H1 (cell line): ENCODE results near the gene IZUMO4. TPM values are rescaled to one million over a fixed set of nuclear protein-coding genes. Genes with fewer than 3 reads are reported as not detected.

Experiments used
- CTCF ChIA-PET: fragments of 300-600 bp; sonication (Branson Sonifier 250); formaldehyde crosslinking; loops from one replicate; lab custom pipeline; 2021; ENCODE audit not compliant: partially characterized antibody; lab: Charles Lee
- POLR2A ChIA-PET: fragments of 300-600 bp; sonication (Branson Sonifier 250); formaldehyde crosslinking; loops from one replicate; lab custom pipeline; 2021; ENCODE audit warnings: inconsistent platforms; ENCODE audit not compliant: partially characterized antibody; lab: Charles Lee
- DNase-seq, 2 experiments: peaks; one replicate each; pipeline versions ENCODE4 v3.0.0 to v3.0.0-alpha.2; 2010 to 2022; ENCODE audit warnings: low spot score in 2 of 2, low read depth in 1 of 2, mixed read lengths in 1 of 2
- FAIRE-seq: peaks from 2 replicates; lab custom pipeline; 2011; peaks lifted over from hg19 to GRCh38; lab: Jason Lieb, UNC
- H2AFZ ChIP-seq: 2 replicates; pipeline ENCODE4 v1.8.1; 2012; ENCODE audit warnings: low read length, inconsistent platforms
- H2AK5ac ChIP-seq: 2 replicates; pipeline ENCODE4 v1.6.1; 2013; ENCODE audit warnings: low read depth, low read length
- H2BK120ac ChIP-seq: replicated peaks from 2 replicates; pipeline ENCODE3; 2013; ENCODE audit warnings: low read depth, low read length, inconsistent platforms
- H2BK12ac ChIP-seq: 2 replicates; pipeline ENCODE4 v1.6.1; 2013; ENCODE audit warnings: low read depth, low read length
- H2BK15ac ChIP-seq: 2 replicates; pipeline ENCODE4 v1.6.1; 2013; ENCODE audit warnings: low read length
- H2BK20ac ChIP-seq: 2 replicates; pipeline ENCODE4 v1.6.1; 2013; ENCODE audit warnings: low read length
- H2BK5ac ChIP-seq: 2 replicates; pipeline ENCODE4 v1.6.1; 2013; ENCODE audit warnings: low read depth, low read length
- H3K14ac ChIP-seq: 2 replicates; pipeline ENCODE4 v1.6.1; 2013; ENCODE audit warnings: inconsistent platforms; ENCODE audit not compliant: insufficient read length
- H3K18ac ChIP-seq: 2 replicates; pipeline ENCODE4 v1.6.1; 2013; ENCODE audit warnings: low read length; ENCODE audit errors: extremely low read depth
- H3K23ac ChIP-seq: 2 replicates; pipeline ENCODE4 v1.6.1; 2013; ENCODE audit warnings: inconsistent platforms; ENCODE audit not compliant: insufficient read length
- H3K23me2 ChIP-seq: 2 replicates; pipeline ENCODE4 v1.6.1; 2013; ENCODE audit warnings: low read depth, low read length
- H3K27ac ChIP-seq: 2 replicates; pipeline ENCODE4 v1.6.1; 2011; ENCODE audit warnings: low read depth, low read length, inconsistent platforms
- H3K27me3 ChIP-seq, 4 experiments: replicated peaks in 1 of 4; 1 replicate in 1 of 4; 2 replicates in 3 of 4; pipeline versions ENCODE4 v1.6.1 to v1.8.1; 2011 to 2013; ENCODE audit warnings: low read length in 3 of 4, mild to moderate bottlenecking in 3 of 4, inconsistent platforms in 2 of 4, mixed read lengths in 2 of 4, moderate library complexity in 1 of 4; ENCODE audit not compliant: control insufficient read depth in 3 of 4, insufficient read depth in 3 of 4; ENCODE audit errors: extremely low read depth in 1 of 4
- H3K36me3 ChIP-seq, 4 experiments: 2 replicates each; pipeline versions ENCODE4 v1.6.1 to v1.8.1; 2011 to 2013; ENCODE audit warnings: mild to moderate bottlenecking in 4 of 4, low read length in 3 of 4, moderate library complexity in 2 of 4, control low read depth in 1 of 4, inconsistent platforms in 1 of 4; ENCODE audit not compliant: insufficient read depth in 4 of 4, control insufficient read depth in 2 of 4
- H3K4ac ChIP-seq: replicated peaks from 2 replicates; pipeline ENCODE3; 2013; ENCODE audit warnings: low read length, low read depth, mixed read lengths, inconsistent platforms; ENCODE audit not compliant: insufficient read length
- H3K4me1 ChIP-seq, 4 experiments: replicated peaks in 1 of 4; 1 replicate in 1 of 4; 2 replicates in 3 of 4; pipeline versions ENCODE4 v1.6.1 to v1.8.1; 2011 to 2013; ENCODE audit warnings: low read length in 3 of 4, inconsistent platforms in 2 of 4, mixed read lengths in 1 of 4; ENCODE audit not compliant: insufficient read depth in 4 of 4, control insufficient read depth in 3 of 4
- H3K4me2 ChIP-seq, 2 experiments: 2 replicates each; pipeline versions ENCODE4 v1.6.1 to v1.8.1; 2011 to 2013; ENCODE audit warnings: low read depth in 2 of 2, low read length in 2 of 2, control low read depth in 1 of 2, inconsistent platforms in 1 of 2, mild to moderate bottlenecking in 1 of 2; ENCODE audit not compliant: insufficient read depth in 1 of 2
- H3K4me3 ChIP-seq, 4 experiments: fragments of 200-600, 300-600 bp in 1 of 4; sonication (generic), shearing (Covaris generic), sonication (Bioruptor Twin) in 1 of 4; 2 replicates each; pipeline versions ENCODE4 v1.5.1 to v1.8.1; 2011 to 2016; ENCODE audit warnings: low read length in 4 of 4, low read depth in 3 of 4, control low read depth in 2 of 4, inconsistent platforms in 2 of 4, mild to moderate bottlenecking in 2 of 4, mixed read lengths in 1 of 4, moderate library complexity in 1 of 4; ENCODE audit not compliant: insufficient read depth in 2 of 4; ENCODE audit errors: extremely low read depth in 1 of 4
- H3K56ac ChIP-seq: replicated peaks from 2 replicates; pipeline ENCODE3; 2013; ENCODE audit warnings: low read depth, mild to moderate bottlenecking, mixed read lengths, low read length, inconsistent platforms; ENCODE audit not compliant: insufficient read length
- H3K79me1 ChIP-seq: 2 replicates; pipeline ENCODE4 v1.6.1; 2013; ENCODE audit warnings: low read depth, low read length, control low read depth
- H3K79me2 ChIP-seq, 2 experiments: 2 replicates each; pipeline versions ENCODE4 v1.6.1 to v1.8.1; 2012 to 2013; ENCODE audit warnings: low read length in 2 of 2, mild to moderate bottlenecking in 2 of 2, inconsistent platforms in 1 of 2; ENCODE audit not compliant: insufficient read depth in 2 of 2, control insufficient read depth in 1 of 2
- H3K9ac ChIP-seq, 4 experiments: replicated peaks in 1 of 4; 1 replicate in 1 of 4; 2 replicates in 3 of 4; pipeline versions ENCODE4 v1.6.1 to v1.8.1; 2011 to 2013; ENCODE audit warnings: low read depth in 3 of 4, low read length in 3 of 4, control low read depth in 2 of 4, mild to moderate bottlenecking in 2 of 4, moderate library complexity in 2 of 4, inconsistent platforms in 1 of 4; ENCODE audit errors: extremely low read depth in 1 of 4
- H3K9me3 ChIP-seq, 2 experiments: 2 replicates each; pipeline versions ENCODE4 v1.6.1 to v1.8.1; 2012 to 2013; ENCODE audit warnings: mild to moderate bottlenecking in 2 of 2, moderate library complexity in 2 of 2, control low read depth in 1 of 2, inconsistent platforms in 1 of 2, low read depth in 1 of 2, low read length in 1 of 2, mixed read lengths in 1 of 2; ENCODE audit not compliant: insufficient read depth in 2 of 2
- H4K20me1 ChIP-seq, 2 experiments: replicated peaks in 1 of 2; 2 replicates each; pipeline versions ENCODE3 to v1.8.1; 2011 to 2013; ENCODE audit warnings: inconsistent platforms in 2 of 2, low read length in 2 of 2, mild to moderate bottlenecking in 1 of 2; ENCODE audit not compliant: insufficient read depth in 2 of 2, control insufficient read depth in 1 of 2
- H4K5ac ChIP-seq: 2 replicates; pipeline ENCODE4 v1.6.1; 2013; ENCODE audit warnings: low read length, low read depth, mixed read lengths, inconsistent platforms; ENCODE audit not compliant: insufficient read length
- H4K8ac ChIP-seq: 2 replicates; pipeline ENCODE4 v1.8.0; 2013; ENCODE audit warnings: mild to moderate bottlenecking, moderate library complexity, low read length, inconsistent platforms; ENCODE audit not compliant: insufficient read depth; ENCODE audit errors: extremely low read depth
- H4K91ac ChIP-seq: replicated peaks from 2 replicates; pipeline ENCODE3; 2013; ENCODE audit warnings: low read length, mixed read lengths, inconsistent platforms; ENCODE audit not compliant: insufficient read length
- PHF8 ChIP-seq: fragments of 200-600 bp; sonication (generic); conservative IDR thresholded peaks from 2 replicates; pipeline ENCODE4 v1.7.1; 2012; ENCODE audit warnings: low read depth, mild to moderate bottlenecking, inconsistent platforms, low read length, moderate library complexity
- TCF12 ChIP-seq: IDR thresholded peaks from 2 replicates; pipeline ENCODE4 v1.6.1; 2011; ENCODE audit warnings: low read depth, mild to moderate bottlenecking, low read length
- WGBS, 2 experiments: shearing (Covaris generic) in 1 of 2; methylation state at CpG; one replicate each; pipeline versions ENCODE4 v1.1.6 to v1.1.7; 2013 to 2015; ENCODE audit warnings: low lambda C conversion rate in 2 of 2, mixed read lengths in 2 of 2, inconsistent platforms in 1 of 2, low coverage in 1 of 2, missing lambda C conversion rate in 1 of 2; ENCODE audit not compliant: insufficient replicate concordance in 2 of 2, insufficient coverage in 1 of 2, insufficient read length in 1 of 2; ENCODE audit errors: extremely low coverage in 1 of 2, missing lambda C conversion rate in 1 of 2; 5-methylcytosine and 5-hydroxymethylcytosine counted together
- polyA plus RNA-seq, 7 experiments: library from polyadenylated mRNA; depleted of rRNA in 3 of 7; stranded (reverse) in 5 of 7; unstranded in 2 of 7; fragments of >200 nt in 5 of 7; fragments of 200-250 nt in 2 of 7; gene quantifications; 1 replicate in 5 of 7; 2 replicates in 1 of 7; 4 replicates in 1 of 7; pipeline versions ENCODE4 v1.2.1 to v1.2.3, GENCODE V29; 2011 to 2013; ENCODE audit warnings: missing spikeins in 2 of 7, mixed read lengths in 2 of 7
- total RNA-seq: library from RNA; stranded (reverse); fragmentation: NEBNext Ultra II Directional; extraction: Animal tissue kit (Norgen Biotek cat#: 25700); gene quantifications from 2 replicates; pipeline ENCODE4 v1.2.1, GENCODE V29; 2021

IZUMO4 gene
- total and polyA plus RNA-seq, 2 of the 8 experiments (the other 6 are each of a cell fraction or from before 2014, with no cell fraction given) = 1.8 to 1.9 TPM

GRCh38 chr19:2083174-2083854, 13.4 kb upstream of the IZUMO4 start:
- no peaks in the 10 kb centered on the region for H3K79me2 ChIP-seq
- no peak overlapping the region for H2AFZ ChIP-seq
- no peaks in the 10 kb centered on the region; a peak in 1 of 8 replicates for H3K36me3 ChIP-seq
- no peak overlapping the region for H3K23ac ChIP-seq
- POLR2A ChIA-PET = interaction anchor here (0.9 to 1.3 kb wide), 4 partner anchors 24 to 102 kb away, joined by 3 to 4 read pairs (median 3); no protein-coding TSS in a partner anchor
- H4K91ac ChIP-seq = no peak overlapping the region
- CTCF ChIA-PET = interaction anchor here (0.7 to 2.6 kb wide), 5 partner anchors 9 to 75 kb away, joined by 3 to 14 read pairs (median 4); no protein-coding TSS in a partner anchor
- no peak overlapping the region for H3K4me2 ChIP-seq
- no peaks in the 10 kb centered on the region for H3K23me2 ChIP-seq
- no peak overlapping the region; a peak in 1 of 7 replicates for H3K9ac ChIP-seq
- FAIRE-seq = no peak
- no peak overlapping the region for H3K56ac ChIP-seq
- no peak for TF ChIP-seq PHF8
- no peak for TF ChIP-seq TCF12
- no peak overlapping the region for H2BK20ac ChIP-seq
- H2BK5ac ChIP-seq = no peak overlapping the region
- no peak overlapping the region for H2BK12ac ChIP-seq
- no peaks in the 10 kb centered on the region for H4K20me1 ChIP-seq
- H4K5ac ChIP-seq = no peak overlapping the region
- whole genome bisulfite sequencing, 2 experiments = 91% methylated on average over 19 of the region's 20 CpGs; no CpG with 5 or more reads in 1 of the 2 experiments
- no peak overlapping the region for H2BK120ac ChIP-seq
- H3K79me1 ChIP-seq = no peaks in the 10 kb centered on the region
- no peak overlapping the region for H4K8ac ChIP-seq
- H3K27ac ChIP-seq = no peak overlapping the region
- no peak for DNase-seq
- no peak overlapping the region for H2BK15ac ChIP-seq
- no peak overlapping the region for H3K4ac ChIP-seq
- H3K4me1 ChIP-seq = no peaks in the 10 kb centered on the region; a peak in 2 of 7 replicates
- H3K14ac ChIP-seq = no peak overlapping the region
- H3K18ac ChIP-seq = no peak overlapping the region
- no peak overlapping the region for H2AK5ac ChIP-seq
- no peaks in the 10 kb centered on the region for H3K9me3 ChIP-seq
- no peak overlapping the region for H3K4me3 ChIP-seq
- H3K27me3 ChIP-seq = no peaks in the 10 kb centered on the region
